GM19395 (cell line): ENCODE data around the gene TRIM48.
"Not testable (repeated sequence)": the region's sequence is repeated elsewhere in the genome, so short reads cannot be mapped to it uniquely, and the experiment has no call there.

ENCODE experiments used
- ATAC-seq: cut with Tn5 transposase; IDR thresholded peaks from one replicate; pipeline ENCODE4 v1.9.1; 2021; ENCODE audit warnings: mild to moderate bottlenecking, moderate library complexity; ENCODE audit not compliant: unreplicated experiment

The TRIM48 gene, protein sequence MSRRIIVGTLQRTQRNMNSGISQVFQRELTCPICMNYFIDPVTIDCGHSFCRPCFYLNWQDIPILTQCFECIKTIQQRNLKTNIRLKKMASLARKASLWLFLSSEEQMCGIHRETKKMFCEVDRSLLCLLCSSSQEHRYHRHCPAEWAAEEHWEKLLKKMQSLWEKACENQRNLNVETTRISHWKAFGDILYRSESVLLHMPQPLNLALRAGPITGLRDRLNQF

GRCh38 chr11:55261855-55262254 is at the start of gene TRIM48:
TRIM48 (plus strand) TSS chr11:55262155; CDS start chr11:55262268, 113 bp downstream.
- not testable (repeated sequence) for ATAC-seq

- not testable (repeated sequence) for ATAC-seq
These were observed 23.6 kb upstream of the TRIM48 start for GRCh38 chr11:55238316-55238715.

DNA sequence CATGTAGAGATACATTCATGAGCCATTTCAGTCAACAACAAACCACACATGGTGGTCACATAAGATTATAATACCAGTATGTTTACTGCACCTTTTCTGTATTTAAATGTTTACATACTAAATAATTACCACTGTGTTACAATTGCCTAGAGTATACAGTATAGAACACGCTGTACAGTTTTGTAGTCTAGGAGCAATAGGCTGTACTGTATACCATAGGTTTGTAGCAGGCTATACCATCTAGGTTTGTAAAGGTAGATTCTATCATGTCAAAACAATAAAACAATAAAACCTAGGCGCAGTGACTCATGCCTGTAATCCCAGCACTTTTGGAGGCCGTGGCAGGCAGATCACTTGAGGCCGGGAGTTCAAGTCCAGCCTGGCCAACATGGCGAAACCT is 1.1 kb downstream of the TRIM48 start:
- ATAC-seq: no peak
